ENCODE results near the gene OR6N2. TPM values are rescaled to one million over a fixed set of nuclear protein-coding genes. Genes with fewer than 3 reads are reported as not detected.

Gene OR6N2
- total and polyA plus RNA-seq, 9 of the 15 experiments (the other 6 are each of a cell fraction or from before 2014, with no cell fraction given) = not detected

GRCh38 chr1:158799689-158800088 lies 18.7 kb upstream of the OR6N2 start (continued):
- no peak for TF ChIP-seq HNRNPUL1 (IDR thresholded peaks at IDR 0.05; ENCODE audit: low read length)
- no peak for TF ChIP-seq MLLT1 (IDR thresholded peaks at IDR 0.05)
- no peak for TF ChIP-seq ARID4B (CRISPR knock-in tag; IDR thresholded peaks at IDR 0.05)
- peak; percentile 70 for TF ChIP-seq DPF2 (IDR thresholded peaks at IDR 0.05)
- TF ChIP-seq TRIM25 (IDR thresholded peaks at IDR 0.05; ENCODE audit: borderline replicate concordance) = no peak
- TF ChIP-seq FOXO4 (CRISPR knock-in tag; IDR thresholded peaks at IDR 0.05) = no peak
- no peak for TF ChIP-seq SP1 (CRISPR knock-in tag; IDR thresholded peaks at IDR 0.05)
- TF ChIP-seq MITF (IDR thresholded peaks at IDR 0.05) = no peak
- no peak for TF ChIP-seq BRF1 (IDR thresholded peaks at IDR 0.05; ENCODE audit: borderline replicate concordance, extremely low read depth, insufficient read length)
- TF ChIP-seq ZC3H4 (CRISPR knock-in tag; IDR thresholded peaks at IDR 0.05; ENCODE audit: borderline replicate concordance) = no peak
- no peak for TF ChIP-seq HES1 (IDR thresholded peaks at IDR 0.05; ENCODE audit: low read depth)
- TF ChIP-seq RAD51 (IDR thresholded peaks at IDR 0.05; ENCODE audit: borderline replicate concordance, low read depth) = no peak
- 0 out of 2 replicates have a peak, but pooled peaks have one; percentile 71 for TF ChIP-seq ZNF584 (CRISPR knock-in tag; IDR thresholded peaks at IDR 0.05; ENCODE audit: low read depth)
- TF ChIP-seq FOXA1 (IDR thresholded peaks at IDR 0.05; ENCODE audit: borderline replicate concordance) = no peak
- TF ChIP-seq NR2C1 (IDR thresholded peaks at IDR 0.05) = no peak
- peak; percentile 14; the same call in 1 of the 2 replicates for TF ChIP-seq NR2C1 (tag; IDR thresholded peaks at IDR 0.05)
- TF ChIP-seq TSC22D4 (tag; IDR thresholded peaks at IDR 0.05) = no peak
- TF ChIP-seq ZNF143 (CRISPR knock-in tag; IDR thresholded peaks at IDR 0.05) = no peak

Measured in K562 (cell line).